Measurements from ENCODE around the gene RBL2. TPM values are rescaled to one million over a fixed set of nuclear protein-coding genes. Genes with fewer than 3 reads are reported as not detected.
A peak's percentile ranks its signal among the peaks of the same experiment; 100 is the strongest.

The RBL2 gene
- total and polyA plus RNA-seq, 2 of the 13 experiments (the other 11 are each of a cell fraction or from before 2014, with no cell fraction given), result 41.2 to 60.9 TPM

DNA sequence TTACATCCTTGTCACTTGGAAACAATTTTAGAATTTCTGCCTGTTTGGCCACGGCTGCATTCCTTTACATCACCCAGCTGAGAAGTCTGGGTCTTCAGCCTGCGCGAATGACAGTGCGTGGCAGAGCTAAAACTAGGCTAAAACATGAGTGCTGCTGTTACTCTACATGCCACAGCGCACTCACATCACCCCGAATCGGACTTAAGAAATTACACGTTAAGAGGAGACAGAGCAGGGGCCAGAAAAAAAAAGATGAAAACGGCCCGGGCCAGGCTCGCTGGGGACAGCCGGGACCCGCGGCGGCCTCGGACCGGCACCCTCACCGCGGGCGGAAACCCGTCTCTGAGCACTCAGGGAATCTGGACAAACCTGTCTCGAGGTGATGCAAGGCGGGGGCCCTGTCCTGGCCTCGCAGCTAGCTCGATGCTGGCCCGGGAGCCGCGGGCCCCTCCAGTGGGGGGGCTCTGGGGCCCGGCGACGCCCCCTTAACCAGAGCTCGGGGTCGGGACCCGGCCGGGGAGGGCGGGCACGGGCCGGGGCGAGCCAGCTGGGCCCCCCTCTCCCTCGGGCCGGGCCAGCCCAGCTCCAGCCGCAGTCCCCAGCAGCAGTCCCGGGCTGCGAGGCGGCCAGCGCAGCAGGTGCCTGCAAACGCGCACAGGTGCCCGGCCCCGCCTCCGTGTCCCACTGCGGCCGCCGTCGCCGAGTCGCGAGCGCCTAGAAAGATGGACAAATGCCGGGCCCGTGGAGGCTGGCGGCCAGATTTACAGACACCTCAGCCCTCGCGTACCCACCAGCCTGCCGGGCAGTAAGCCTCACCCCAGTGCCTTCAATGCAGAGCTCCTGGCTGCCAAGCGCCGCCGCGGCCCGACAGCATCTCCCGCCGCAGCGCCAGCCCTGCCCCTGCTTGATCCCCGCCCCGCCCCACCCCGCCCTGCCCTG, 68.3 kb downstream of the RBL2 start, which contains the start of gene AKTIP (continued):
- TF ChIP-seq ZBTB10 (CRISPR knock-in tag; IDR thresholded peaks at IDR 0.05; ENCODE audit: borderline replicate concordance) (peak; percentile 71; the same call in 1 of the 2 replicates), ZBTB21 (CRISPR knock-in tag; IDR thresholded peaks at IDR 0.05) (no peak), ZNF564 (CRISPR knock-in tag; IDR thresholded peaks at IDR 0.05) (no peak; the same call in none of the 2 replicates), ZBTB1 (CRISPR knock-in tag; IDR thresholded peaks at IDR 0.05; ENCODE audit: borderline replicate concordance) (no peak), MBNL3 (CRISPR knock-in tag; conservative IDR thresholded peaks at IDR 0.05) (no peak), RNF2 (conservative IDR thresholded peaks at IDR 0.05; ENCODE audit: low read depth) (no peak), ZNF44 (CRISPR knock-in tag; IDR thresholded peaks at IDR 0.05) (no peak), ZNF724P (CRISPR knock-in tag; IDR thresholded peaks at IDR 0.05; ENCODE audit: borderline replicate concordance) (no peak; the same call in 1 of the 2 replicates), ZNF292 (CRISPR knock-in tag; IDR thresholded peaks at IDR 0.05; ENCODE audit: borderline replicate concordance, low read depth) (no peak; the same call in 1 of the 2 replicates), TEAD2 (CRISPR knock-in tag; IDR thresholded peaks at IDR 0.05) (no peak), ZNF557 (CRISPR knock-in tag; IDR thresholded peaks at IDR 0.05) (no peak), ZBTB4 (CRISPR knock-in tag; IDR thresholded peaks at IDR 0.05; ENCODE audit: borderline replicate concordance) (peak; percentile 21; the same call in 1 of the 2 replicates), POLR2A (IDR thresholded peaks at IDR 0.05; ENCODE audit: insufficient read depth in 1 of 2, low read depth in 2 of 2, low read length in 2 of 2) (peak in 1 of 2 experiments; percentile 72; a peak in 2 of 4 replicates), ETS1 (CRISPR knock-in tag; IDR thresholded peaks at IDR 0.05) (peak; percentile 37; the same call in 1 of the 2 replicates), CBX1 (IDR thresholded peaks at IDR 0.05; ENCODE audit: low read depth) (no peak), ZNF468 (CRISPR knock-in tag; IDR thresholded peaks at IDR 0.05) (no peak), SOX5 (CRISPR knock-in tag; IDR thresholded peaks at IDR 0.05; ENCODE audit: borderline replicate concordance) (no peak), KDM2A (CRISPR knock-in tag; IDR thresholded peaks at IDR 0.05; ENCODE audit: borderline replicate concordance, low read depth) (peak; percentile 75), ZNF558 (CRISPR knock-in tag; IDR thresholded peaks at IDR 0.05; ENCODE audit: borderline replicate concordance) (no peak; the same call in 1 of the 2 replicates), MAF1 (CRISPR knock-in tag; IDR thresholded peaks at IDR 0.05; ENCODE audit: borderline replicate concordance) (peak; percentile 78; the same call in 1 of the 2 replicates), FOSL1 (CRISPR knock-in tag; IDR thresholded peaks at IDR 0.05; ENCODE audit: borderline replicate concordance) (no peak), ZNF550 (CRISPR knock-in tag; IDR thresholded peaks at IDR 0.05; ENCODE audit: borderline replicate concordance) (no peak)

Data from HepG2 (cell line).